ENCODE measurements around the gene RTKN. TPM values are rescaled to one million over a fixed set of nuclear protein-coding genes. Genes with fewer than 3 reads are reported as not detected.

RTKN gene
- total RNA-seq, 3 donors from 2014 or later = 0.47 to 1.0 (median 0.71) TPM

DNA sequence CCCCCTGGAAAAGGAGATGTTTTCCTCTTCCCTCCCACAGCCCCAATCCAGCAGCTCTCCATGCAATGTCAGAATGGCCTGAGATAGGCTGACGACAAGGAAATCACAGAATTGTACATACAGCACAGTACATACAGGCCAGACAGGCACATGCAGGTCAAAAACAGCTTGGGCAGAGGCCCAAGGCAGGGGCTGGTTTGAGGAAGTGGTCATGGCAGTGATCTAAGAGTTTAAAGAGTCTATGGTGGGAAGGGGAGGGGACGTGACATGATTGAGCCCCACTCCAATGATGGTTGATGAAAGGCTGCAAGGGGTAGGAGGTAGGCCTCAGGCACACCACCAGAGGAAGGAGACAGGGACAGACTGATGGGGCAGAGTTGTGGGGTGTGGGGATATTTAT, 65.9 kb downstream of the RTKN start:
- H3K36me3 Mint-ChIP-seq (ENCODE audit: insufficient read depth) = peaks cover 30% of the 10 kb centered on the region
- no peaks in the 10 kb centered on the region for H3K27me3 Mint-ChIP-seq (ENCODE audit: low read depth)
- H3K9me3 Mint-ChIP-seq = no peaks in the 10 kb centered on the region
- no peak for DNase-seq
- no peak for ATAC-seq
- no peak overlapping the region for H3K4me3 Mint-ChIP-seq
- H3K4me1 Mint-ChIP-seq (ENCODE audit: low read depth) = peaks cover 18% of the 10 kb centered on the region

Other genes with a start within 250 kb of the RTKN start
- 100 to 1,000 TPM; 408 to 545 (median 430) TPM for gene MTHFD2, start 243.3 kb downstream of the RTKN start, total RNA-seq
- 1 to 10 TPM; 1.3 to 1.5 (median 1.4) TPM for gene SLC4A5, start 98.5 kb downstream of the RTKN start, total RNA-seq
- 10 to 100 TPM; 94.4 to 97.7 (median 97.6) TPM for gene DCTN1, start 61.6 kb downstream of the RTKN start, total RNA-seq
- gene C2orf81, start 20.3 kb downstream of the RTKN start, total RNA-seq = 1 to 10 TPM; 1.3 to 1.4 (median 1.4) TPM
- 10 to 100 TPM; 29.1 to 32.1 (median 31.3) TPM for gene WDR54, start 20.2 kb downstream of the RTKN start, total RNA-seq
- 10 to 100 TPM; 49.3 to 72.6 (median 55.8) TPM for gene INO80B, start 13.2 kb upstream of the RTKN start, total RNA-seq
- gene WBP1, start 16.5 kb upstream of the RTKN start, total RNA-seq = 10 to 100 TPM; 19.3 to 21.5 (median 19.4) TPM
- 100 to 1,000 TPM in 2 of 3 donors, 10 to 100 TPM in 1; 98.7 to 107 (median 103) TPM for gene MOGS, start 23.4 kb upstream of the RTKN start, total RNA-seq
- gene MRPL53, start 30.7 kb upstream of the RTKN start, total RNA-seq = 100 to 1,000 TPM; 105 to 106 (median 106) TPM
- 10 to 100 TPM; 13.7 to 17.3 (median 13.9) TPM for gene CCDC142, start 41.1 kb upstream of the RTKN start, total RNA-seq
- 10 to 100 TPM; 22.4 to 23.8 (median 23.4) TPM for gene TTC31, start 41.1 kb upstream of the RTKN start, total RNA-seq
- gene LBX2, start 57.7 kb upstream of the RTKN start, total RNA-seq = under 1 TPM in 2 of 3 donors, not detected in 1; 0.22 to 0.24 TPM
- 10 to 100 TPM; 21.7 to 32.4 (median 28.8) TPM for gene PCGF1, start 65.8 kb upstream of the RTKN start, total RNA-seq
- not detected for gene TLX2, start 72.5 kb upstream of the RTKN start, total RNA-seq
- under 1 TPM; 0.28 to 0.34 (median 0.30) TPM for gene DQX1, start 84.3 kb upstream of the RTKN start, total RNA-seq
- 100 to 1,000 TPM; 200 to 204 (median 203) TPM for gene AUP1, start 87.8 kb upstream of the RTKN start, total RNA-seq
- gene HTRA2, start 88.0 kb upstream of the RTKN start, total RNA-seq = 10 to 100 TPM; 46.2 to 54.6 (median 50.5) TPM
- 1 to 10 TPM in 1 of 3 donors, under 1 TPM in 2; 0.49 to 1.0 (median 0.99) TPM for gene LOXL3, start 112.0 kb upstream of the RTKN start, total RNA-seq
- gene DOK1, start 112.8 kb upstream of the RTKN start, total RNA-seq = 10 to 100 TPM; 24.1 to 27.9 (median 25.9) TPM
- gene M1AP, start 206.4 kb upstream of the RTKN start, total RNA-seq = not detected
- gene SEMA4F, start 212.3 kb upstream of the RTKN start, total RNA-seq = 1 to 10 TPM; 5.3 to 6.4 (median 5.4) TPM

Data from activated T-cell treated with anti-CD3 and anti-CD28 coated beads, Interleukin-2, amount 50 U/mL, for 4 hours (primary cell).